Measurements from ENCODE around the gene NADK.
"Not testable (repeated sequence)": the region's sequence is repeated elsewhere in the genome, so short reads cannot be mapped to it uniquely, and the experiment has no call there.

NADK gene

DNA sequence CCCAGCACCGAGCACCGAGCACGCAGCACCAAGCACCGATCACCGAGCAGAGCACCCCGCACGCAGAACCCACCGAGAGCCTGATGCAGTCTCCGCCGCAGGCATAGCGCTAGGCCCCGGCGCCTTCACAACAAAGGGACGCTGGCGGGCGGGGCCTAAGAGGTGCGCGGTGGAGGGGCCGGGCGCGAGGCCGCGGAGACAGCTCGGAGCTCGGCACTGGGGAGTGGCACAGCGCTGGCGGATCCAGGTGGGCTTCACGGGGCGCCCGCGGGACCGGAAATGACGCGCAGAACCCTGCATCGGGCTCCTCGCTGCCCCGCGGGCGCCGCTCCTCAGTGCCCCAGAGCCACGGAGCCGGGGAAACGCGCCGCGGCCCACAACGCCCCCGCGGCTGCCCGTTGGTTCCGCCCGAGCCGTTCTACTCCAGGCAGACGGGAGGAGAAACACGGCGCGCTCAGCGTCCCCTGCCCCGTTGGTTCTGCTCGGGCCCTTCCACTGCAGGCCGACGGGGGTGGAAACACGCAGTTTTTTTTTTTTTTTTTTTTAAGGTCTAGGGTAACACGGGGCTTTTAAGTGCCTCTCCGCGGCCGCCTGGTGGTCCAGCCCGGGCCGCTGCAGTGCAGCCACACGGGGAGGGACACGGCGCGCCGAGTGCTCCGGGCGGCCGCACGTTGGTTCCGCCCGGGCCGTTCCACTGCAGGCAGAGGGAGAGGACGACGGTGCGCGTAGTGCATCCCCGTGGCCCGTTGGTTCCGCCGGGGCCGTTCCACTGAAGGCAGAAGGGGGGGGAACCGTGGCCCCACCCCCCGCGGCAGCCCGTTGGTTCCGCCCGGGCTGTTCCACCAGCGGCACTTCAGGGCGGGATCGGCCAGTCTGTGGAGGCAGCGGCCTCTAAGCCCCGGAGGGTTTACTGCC lies 32.4 kb downstream of the NADK start:
- DNase-seq = peak; percentile 73 to 94 (median 75)

DNA sequence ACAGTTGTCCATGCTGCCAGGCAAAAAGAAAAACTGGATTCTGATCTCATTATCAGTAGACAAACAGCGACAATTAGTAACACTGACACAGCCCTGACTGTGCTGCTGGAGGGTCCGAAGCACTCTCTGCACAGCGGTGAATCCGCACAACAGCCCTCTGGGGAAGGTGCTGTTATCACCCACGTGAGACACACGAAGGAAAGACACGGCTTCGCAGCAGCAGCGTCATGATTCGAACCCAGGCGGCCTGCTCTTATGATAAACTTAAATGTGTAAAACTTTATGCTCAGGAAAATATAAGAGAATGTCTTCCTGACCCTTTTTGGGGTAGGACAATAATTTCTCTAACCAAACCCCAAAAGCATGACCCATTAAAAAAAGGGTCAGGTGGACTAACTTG lies 35.7 kb downstream of the NADK start:
- not testable (repeated sequence) for DNase-seq

DNA sequence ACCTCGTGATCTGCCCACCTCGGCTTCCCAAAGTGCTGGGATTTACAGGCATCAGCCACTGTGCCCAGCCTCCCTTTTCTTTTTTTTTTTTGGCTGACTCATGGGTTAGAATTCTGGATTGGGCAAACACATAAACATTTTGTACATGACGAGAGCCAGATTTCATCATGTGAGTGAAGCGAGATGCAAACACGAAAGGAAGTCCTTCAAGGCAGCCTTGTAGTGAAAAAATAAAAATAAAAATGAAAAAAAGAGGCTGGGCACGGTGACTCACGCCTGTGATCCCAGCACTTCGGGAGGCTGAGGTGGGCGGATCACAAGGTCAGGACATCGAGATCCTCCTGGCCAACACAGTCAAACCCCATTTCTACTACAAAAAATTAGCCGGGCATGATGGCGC lies 37.3 kb downstream of the NADK start:
- peak; percentile 77 to 94 (median 84) for DNase-seq

DNA sequence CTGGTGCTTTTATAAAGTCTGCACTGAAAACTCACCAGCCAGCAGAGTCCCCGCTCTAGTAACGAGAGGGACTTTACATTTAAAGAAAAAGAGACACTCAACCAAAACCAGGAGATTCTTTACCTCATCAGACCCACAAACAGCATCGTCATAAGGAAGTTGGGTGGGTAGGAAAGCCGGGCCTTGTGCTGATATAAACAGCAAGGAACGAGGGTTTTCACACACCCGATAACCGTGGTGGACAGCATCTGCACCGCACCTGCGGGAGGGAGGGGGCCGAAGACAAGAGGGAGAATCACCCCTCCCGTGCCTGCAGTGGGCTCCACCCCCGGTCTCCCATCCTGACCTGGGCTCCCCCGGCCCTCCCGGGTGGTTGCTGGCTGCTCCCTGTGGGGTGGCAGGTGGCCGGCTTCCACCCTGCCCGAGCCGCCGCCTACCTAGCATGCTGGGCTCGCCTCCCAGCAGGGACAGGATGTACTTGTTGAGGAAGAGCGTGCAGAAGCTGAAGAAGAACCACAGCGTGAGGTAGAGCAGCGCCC lies 39.4 kb downstream of the NADK start:
- not testable (repeated sequence) for DNase-seq

DNA sequence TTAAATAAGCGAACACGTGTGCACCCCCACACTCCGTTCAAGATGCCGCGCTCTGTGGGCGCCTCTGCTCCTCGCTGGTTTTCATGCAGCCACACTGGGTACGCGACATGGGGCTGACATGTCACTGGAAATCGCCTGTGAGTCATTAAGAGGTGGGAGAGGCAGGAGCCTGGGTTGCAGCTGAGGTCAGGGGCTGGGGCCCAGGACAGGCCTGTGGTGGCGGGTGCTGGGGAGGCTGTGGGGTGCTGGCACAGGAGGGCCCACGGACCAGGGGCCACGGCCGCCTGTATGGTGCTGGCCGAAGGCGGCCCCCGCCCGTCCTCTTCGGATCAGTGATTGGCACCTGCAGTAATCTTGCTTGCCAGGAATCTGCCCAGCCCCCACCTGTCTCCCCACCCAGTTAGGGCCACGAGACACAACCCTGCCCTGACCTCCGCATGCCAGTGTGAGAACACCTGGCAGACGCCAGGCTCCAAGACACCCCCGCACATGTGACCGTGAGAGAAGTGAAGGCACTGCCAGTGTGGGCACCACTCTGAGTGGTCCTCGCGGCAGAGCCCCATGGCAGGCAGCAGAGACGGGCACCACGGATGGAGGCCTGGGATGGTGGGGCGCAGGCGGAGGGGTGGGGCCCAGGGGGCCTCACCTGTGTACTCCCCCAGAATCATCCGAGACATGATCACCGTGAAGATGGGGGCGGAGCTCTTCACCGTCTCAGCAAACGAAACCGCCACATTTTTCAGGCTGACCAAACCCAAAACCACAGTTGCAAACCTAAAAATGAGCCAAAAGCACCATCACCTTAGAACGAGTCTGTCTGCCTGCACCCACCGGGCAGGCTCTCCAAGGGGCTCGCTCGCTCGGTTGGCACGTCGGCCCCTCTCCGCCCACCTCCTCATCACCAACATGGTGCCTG lies 40.3 kb downstream of the NADK start:
- not testable (repeated sequence) for DNase-seq

DNA sequence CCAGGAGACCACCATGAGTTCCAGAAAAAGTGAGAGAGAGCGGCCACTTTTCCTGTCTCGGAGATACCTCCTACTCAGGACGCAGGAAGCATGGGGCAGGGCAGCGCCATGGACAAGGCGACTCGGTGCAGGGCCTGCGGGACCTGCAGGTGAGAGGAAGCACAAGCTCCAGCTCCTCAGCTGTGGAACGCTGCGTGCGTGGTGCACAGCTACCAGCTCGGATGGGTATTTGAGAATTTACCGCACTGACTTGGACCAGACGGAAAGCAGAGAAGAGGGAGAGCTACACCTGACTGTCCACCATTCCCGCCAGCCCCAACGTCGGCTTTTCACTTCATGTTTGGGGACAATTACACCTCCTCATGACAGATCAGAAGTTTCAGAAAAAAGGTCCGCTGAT lies 45.9 kb downstream of the NADK start:
- DNase-seq = no peak

DNA sequence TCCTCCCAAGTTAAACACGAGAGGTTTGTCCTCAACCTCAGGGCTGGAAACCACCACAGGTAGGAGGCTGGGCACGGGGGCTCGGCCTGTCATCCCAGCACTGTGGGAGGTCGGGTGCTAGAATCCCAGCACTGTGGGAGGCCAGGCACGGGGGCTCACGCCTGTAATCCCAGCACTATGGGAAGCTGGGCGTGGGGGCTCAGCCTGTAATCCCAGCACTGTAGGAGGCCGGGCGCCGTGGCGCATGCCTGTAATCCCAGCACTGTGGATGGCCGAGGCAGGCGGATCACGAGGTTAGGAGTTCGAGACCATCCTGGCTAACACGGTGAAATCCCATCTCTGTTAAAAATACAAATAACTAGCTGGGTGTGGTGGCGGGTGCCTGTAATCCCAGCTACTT lies 47.4 kb downstream of the NADK start:
- no peak for DNase-seq

DNA sequence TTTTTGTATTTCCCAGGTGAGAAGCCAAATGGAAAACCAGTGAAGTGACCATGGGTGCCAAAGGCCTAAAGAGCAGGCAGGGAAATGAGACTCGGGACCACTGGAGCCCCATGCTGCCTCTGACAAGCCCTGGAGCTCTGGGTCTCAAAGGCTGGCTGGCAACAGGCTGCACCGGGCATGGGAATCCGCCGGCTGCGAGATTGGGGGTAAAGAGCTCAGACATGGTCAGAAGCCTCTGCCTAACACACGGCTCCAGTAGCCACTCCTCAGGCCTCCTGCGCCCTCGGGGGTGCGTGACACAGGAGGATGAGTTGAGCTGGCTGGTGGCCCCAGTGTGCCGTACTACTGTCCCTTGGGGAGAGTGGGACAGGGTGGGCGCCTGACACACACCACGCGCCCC lies 48.0 kb downstream of the NADK start:
- DNase-seq = not testable (repeated sequence)

DNA sequence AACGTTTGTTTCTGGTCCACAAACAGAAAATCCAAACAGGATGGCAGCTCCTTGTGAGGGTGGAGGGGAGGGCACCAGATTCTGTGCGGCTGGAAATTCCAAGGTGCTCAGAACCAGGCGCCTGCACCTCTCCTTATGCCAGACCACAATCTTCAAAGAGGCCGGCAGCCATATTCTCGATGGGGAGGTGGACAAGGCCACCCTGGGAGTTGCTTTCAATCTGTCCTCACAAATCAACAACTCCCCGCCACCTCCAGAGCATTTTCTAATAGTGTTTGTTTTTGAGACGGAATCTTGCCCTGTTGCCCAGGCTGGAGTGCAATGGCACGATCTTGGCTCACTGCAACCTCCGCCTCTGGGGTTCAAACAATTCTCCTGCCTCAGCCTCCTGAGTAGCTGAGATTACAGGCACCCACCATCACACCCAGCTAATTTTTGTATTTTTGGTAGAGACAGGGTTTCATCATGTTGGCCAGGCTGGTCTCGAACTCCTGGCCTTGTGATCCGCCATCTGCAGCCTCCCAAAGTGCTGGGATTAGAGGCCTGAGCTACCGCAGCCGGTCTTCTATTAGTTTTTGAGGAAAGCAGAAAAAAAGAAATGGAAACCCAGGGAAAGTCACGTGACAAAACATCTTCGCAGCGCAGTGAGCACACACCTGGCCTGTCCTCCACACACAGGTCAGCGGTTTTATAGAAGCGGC lies 49.0 kb downstream of the NADK start:
- not testable (repeated sequence) for DNase-seq

DNA sequence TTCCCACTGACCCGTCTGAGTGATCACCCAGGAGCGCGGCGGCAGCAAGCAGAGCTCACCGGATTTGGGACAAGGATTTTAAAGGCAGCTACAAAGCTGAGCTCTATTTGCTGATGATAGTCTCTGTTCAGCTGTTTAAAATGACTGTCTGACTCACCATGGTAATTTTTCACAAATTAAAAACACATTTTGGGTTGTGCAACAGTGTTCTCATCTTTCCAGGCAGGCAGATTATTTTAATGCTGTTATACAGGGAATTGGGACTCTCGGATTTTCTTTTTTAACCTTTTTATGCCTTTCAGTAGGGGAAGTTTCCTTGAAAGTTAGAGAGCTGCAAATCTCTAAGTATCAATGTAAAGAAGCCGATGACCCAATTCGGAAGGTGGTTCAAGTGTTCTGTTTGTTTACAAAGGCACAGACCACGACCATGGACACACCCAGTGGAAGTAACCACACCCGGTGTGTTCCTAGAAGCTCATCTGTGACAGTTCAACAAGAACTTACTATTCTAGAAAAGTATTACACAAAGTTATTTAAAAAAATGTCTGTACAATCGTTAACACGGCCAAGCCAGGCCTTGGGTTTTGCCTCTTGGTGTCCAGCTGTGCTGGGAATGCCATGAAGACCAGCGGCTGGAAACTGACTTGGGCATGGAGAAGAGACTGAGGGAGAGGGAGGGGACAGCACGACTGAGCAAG lies 49.8 kb downstream of the NADK start:
- not testable (repeated sequence) for DNase-seq

DNA sequence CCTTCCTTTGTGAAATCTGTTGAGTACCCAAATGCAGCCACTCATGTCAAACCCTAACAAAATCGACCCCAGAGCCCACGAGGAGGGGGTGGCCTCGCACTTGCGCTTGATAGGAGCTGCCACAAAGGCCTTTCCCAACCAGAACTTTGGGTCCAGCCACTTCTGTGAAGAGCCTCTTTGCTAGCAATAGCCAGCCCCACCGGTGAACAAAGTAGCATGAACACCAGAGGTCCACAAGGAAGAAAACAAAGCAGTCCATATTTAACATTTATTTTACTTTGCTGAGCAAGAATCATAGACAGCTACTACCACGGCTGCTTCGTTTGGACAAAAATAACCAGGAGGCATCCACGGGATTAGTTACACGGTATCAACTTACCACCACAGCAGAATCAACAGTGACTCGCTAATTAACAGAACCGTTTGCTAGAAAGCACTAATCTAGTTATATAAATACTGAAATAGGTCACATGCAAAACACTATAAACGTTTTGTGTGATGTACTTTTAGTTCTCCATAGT lies 51.1 kb downstream of the NADK start:
- DNase-seq = not testable (repeated sequence)

DNA sequence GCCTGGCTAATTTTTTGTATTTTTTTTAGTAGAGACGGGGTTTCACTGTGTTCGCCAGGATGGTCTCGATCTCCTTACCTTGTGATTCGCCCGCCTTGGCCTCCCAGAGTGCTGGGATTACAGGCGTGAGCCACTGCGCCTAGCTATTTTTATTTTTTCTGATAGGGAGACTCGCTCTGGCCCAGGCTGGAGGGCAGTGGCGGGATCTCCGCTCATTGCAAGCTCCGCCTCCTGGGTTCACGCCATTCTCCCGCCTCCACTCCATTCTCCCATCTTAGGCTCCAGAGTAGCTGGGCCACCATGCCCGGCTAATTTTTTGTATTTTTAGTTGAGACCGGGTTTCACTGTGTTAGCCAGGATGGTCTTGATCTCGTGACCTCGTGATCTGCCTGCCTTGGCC lies 52.2 kb downstream of the NADK start:
- not testable (repeated sequence) for DNase-seq

DNA sequence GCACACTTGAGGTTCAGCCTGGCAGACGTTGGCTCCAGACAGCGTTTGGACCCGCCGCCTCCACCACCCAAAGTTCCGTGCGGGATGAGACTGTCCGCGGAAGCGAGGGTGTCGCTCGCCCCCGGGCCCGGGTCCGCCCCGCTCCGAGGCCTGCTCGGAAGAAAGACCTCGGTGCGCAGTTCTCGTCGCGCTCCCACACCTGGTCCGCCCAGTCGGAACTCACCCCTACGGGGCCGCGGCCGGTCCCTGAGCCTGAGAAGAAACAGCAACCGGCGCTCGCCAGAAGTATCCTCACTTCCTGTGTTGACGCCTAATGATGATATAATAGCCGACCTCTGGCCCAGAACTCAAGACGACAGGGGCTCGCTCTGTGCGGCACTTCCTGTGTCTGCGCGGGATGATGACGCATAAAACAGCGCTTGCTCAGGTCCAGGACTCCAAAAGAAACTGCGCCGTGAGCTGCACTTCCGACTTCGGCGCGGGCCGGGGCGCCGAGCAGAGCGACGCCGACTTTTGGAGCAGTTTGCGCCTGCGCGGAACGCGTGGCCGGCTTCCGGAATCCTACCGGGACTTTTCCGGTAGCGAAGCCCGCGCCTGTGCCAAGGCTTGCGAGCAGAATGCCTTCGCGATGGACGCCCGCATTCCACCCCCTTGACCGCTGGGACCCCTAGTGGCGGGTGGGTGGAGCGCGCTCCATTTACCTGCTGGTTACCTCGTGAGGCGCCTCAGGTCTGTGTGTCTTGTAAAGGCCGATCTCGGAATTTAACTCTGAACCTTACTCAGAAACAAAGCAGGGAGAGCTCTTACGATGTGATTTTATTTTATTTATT lies 54.0 kb downstream of the NADK start, which contains the start of gene CDK11A:
TSS of gene CDK11A (minus strand) at position 323 of the 830 bp plus-strand sequence. CDS start 1,539 bp downstream, outside the sequence.
- DNase-seq = peak; percentile 98 to 100 (median 99)

DNA sequence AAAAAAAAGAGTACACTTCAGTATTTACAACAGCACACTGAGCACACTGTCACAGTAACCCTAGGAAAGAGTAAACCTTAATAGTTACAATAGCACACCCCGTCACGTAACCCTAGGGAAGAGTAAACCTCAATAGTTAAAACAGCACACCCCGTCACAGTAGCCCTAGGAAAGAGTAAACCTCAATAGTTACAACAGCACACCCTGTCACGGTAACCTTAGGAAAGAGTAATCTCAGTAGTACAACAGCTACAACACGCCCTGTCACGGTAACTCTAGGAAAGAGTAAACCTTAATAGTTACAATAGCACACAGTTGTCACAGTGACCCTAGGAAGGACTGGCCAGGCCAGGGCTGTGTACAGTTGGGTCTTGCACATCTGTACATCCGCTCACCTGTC lies 57.1 kb downstream of the NADK start:
- DNase-seq = no peak

DNA sequence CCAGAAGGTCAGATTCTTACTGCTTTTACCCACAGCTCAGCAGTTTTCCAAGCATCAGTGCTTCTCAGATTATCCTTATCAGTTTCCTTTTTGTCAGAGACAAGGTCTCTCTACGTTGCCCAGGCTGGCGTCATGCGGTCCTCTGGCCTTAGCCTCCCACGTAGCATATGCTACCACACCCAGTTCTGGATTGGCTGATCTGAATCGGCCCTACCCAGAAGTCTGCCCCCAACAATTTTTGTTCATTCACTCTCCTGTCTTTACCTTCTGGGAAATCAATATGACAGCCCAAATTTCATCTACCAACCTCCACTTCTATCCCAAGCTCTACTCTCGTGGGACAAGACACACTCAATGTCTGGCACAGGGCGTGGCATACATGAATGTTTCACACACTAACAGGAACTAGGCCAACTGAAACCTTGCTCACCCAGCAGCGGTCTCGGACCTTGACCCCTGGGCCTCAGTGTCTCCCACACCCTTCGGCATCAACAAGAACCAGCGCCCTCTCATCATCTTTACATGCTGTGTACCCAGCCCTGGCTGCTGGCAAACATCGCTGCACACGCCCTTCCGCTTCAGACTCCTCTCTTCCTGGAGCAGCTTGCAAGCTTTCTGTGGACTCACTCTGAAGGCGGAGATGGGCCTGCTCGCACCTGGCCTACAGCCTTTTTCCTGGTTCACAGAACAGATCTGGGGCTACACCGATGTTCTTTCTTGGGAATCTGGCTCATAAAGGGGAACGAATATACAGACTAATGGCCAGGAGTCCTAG lies 63.0 kb downstream of the NADK start:
- DNase-seq = not testable (repeated sequence)

DNA sequence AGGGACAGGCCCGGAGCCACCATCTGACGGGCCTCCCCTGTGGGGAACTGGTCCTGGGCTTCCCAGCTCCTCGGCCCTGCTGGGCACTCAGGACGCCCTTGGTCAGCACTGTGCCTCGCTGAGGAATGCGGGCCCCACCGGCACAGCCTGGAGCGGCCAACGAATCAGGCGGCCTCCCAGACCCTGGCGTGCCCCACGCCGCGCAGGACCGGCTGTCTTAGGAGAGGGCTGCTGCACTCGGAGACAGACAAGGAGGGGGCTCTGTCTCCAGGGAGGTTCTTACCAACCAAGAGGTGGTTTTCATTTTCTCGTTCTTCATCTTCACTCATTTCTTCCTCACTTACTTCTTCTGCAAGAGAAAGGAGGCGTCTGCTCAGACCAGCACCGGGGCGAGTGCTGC lies 70.4 kb downstream of the NADK start:
- DNase-seq = not testable (repeated sequence)

DNA sequence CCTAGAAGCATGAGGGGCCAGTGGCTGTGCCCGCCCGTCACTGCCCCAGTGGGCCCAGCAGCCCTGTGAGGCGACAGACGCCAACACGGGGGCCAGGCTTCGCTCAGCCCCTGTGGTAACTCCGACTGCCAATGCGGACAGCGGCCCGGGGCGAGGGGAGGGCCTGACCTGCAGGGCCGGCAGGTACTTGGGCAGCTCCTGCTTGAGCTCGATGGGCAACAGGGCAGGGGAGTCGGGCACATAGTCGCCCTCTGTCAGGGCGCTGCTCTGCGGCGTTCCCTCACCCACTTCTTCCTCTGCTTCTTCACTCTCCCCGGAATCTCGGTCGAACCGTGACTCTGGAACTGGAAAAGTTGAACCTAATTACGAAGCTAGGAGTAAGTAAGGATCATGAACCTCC lies 71.0 kb downstream of the NADK start:
- not testable (repeated sequence) for DNase-seq

DNA sequence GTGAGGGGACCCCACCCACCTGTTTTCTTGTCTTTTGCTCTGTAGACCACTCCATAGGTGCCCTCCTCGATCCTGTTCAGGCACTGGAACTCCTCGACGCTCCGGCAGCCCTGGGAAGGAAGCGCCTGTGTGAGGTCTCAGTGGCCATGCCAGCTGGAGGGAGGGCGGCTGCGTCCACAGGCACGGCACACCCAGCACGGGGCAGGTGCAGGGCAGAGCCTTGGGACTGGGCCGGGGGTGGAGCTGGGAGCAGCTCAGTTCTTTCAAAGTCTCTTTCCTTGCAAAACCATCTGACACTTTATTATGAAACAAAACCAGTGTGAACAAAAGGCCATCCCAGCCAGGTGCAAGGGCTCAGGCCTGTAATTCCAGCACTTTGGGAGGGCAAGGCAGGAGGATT lies 72.6 kb downstream of the NADK start:
- not testable (repeated sequence) for DNase-seq

DNA sequence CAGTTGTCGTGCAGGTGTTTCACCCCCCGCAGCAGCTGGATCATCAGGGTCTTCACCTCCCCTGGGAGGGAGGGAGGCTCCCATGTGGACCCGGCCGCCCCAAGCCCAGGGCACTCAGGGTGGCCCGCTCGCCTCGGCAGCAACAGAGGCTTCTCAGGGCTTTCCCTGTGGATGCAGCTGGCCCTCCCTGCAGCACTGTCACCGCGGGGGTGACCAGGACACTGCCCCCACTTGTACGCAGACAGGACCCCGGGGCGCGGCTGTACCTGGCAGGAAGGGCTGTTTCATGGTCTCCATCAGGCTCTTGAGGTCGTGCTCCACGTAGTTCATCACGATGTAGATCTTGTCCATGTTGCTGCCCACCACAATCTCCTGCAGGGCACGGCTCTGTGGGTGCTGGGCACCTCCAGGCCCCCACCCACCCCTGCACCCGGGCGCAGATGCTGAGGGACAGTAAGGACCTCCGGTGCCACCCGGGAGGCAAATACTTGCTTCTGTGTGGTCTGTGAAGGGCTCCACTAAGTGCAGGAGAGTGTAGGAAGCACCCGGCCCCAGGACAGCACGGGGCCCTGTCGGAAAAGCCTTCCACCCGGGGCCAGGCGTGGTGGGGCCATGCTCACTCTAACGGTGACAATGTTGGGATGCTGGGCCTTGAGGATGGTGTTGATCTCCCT lies 73.8 kb downstream of the NADK start:
- not testable (repeated sequence) for DNase-seq

All from suppressor macrophage (primary cell).